Gastroesophageal sphincter (tissue), 4 donors: ENCODE measurements around the gene PMP22. TPM values are rescaled to one million over a fixed set of nuclear protein-coding genes. Genes with fewer than 3 reads are reported as not detected.

Experiments
- ATAC-seq: fragments of 150-250 bp; one replicate; pipeline ENCODE4 v1.9.1; 2016; ENCODE audit warnings: mild to moderate bottlenecking, moderate library complexity
- H3K27ac ChIP-seq, 4 donors: fragments of 200-600 bp; sonication (generic) in 3 of 4; 1 replicate in 3 of 4; 2 replicates in 1 of 4; pipeline ENCODE4 v1.5.1; 2016 to 2019
- H3K27me3 ChIP-seq: fragments of 200-600 bp; sonication (generic); one replicate; pipeline ENCODE4 v1.5.1; 2019
- H3K36me3 ChIP-seq, 2 donors: fragments of 200-600 bp; sonication (generic); one replicate each; pipeline ENCODE4 v1.5.1; 2019; ENCODE audit warnings: control low read depth in 1 of 2
- H3K4me1 ChIP-seq, 3 donors: fragments of 200-600 bp; sonication (generic); 1 replicate in 2 of 3; 2 replicates in 1 of 3; pipeline ENCODE4 v1.5.1; 2016 to 2019; ENCODE audit warnings: control low read depth in 2 of 3
- H3K4me3 ChIP-seq, 2 donors: fragments of 200-600 bp; sonication (generic); one replicate each; pipeline ENCODE4 v1.5.1; 2019; ENCODE audit warnings: mild to moderate bottlenecking in 1 of 2, moderate library complexity in 1 of 2
- H3K9me3 ChIP-seq, 3 donors: fragments of 200-600 bp; sonication (generic); one replicate each; pipeline ENCODE4 v1.5.1; 2017 to 2019; ENCODE audit warnings: control low read depth in 2 of 3
- EP300 ChIP-seq: sonication (generic); formaldehyde crosslinking; IDR thresholded peaks from one replicate; pipeline ENCODE4 v1.6.1; 2017; ENCODE audit warnings: antibody characterized with exemption, mild to moderate bottlenecking
- POLR2A ChIP-seq, 2 donors: fragments of 450-650 bp; IDR thresholded peaks; one replicate each; pipeline ENCODE4 v1.6.1; 2017; ENCODE audit warnings: antibody characterized with exemption in 2 of 2, mild to moderate bottlenecking in 2 of 2, moderate library complexity in 1 of 2
- POLR2AphosphoS5 ChIP-seq: sonication (generic); formaldehyde crosslinking; IDR thresholded peaks from one replicate; pipeline ENCODE4 v1.6.1; 2017; ENCODE audit warnings: antibody characterized with exemption
- WGBS, 2 donors: methylation state at CpG; one replicate each; pipeline ENCODE4 v1.1.5; 2018; ENCODE audit warnings: low coverage in 1 of 2; 5-methylcytosine and 5-hydroxymethylcytosine counted together
- total RNA-seq, 4 donors: library from RNA; depleted of rRNA; stranded (reverse); fragments of >200 nt; gene quantifications; one replicate each; pipeline ENCODE4 v1.1.0, GENCODE V29; 2016
- TF ChIP-seq, protein P1 (sequence below), 4 experiments: fragments of 200-600 bp in 2 of 4; fragments of 450-650 bp in 2 of 4; sonication (generic) in 1 of 4; IDR thresholded peaks; one replicate each; pipeline ENCODE4 v1.5.1; 2017 to 2019; ENCODE audit warnings: antibody characterized with exemption in 4 of 4, mild to moderate bottlenecking in 2 of 4, moderate library complexity in 2 of 4

PMP22 gene
- total RNA-seq, 4 donors from 2014 or later = 145 to 268 (median 242) TPM

DNA sequence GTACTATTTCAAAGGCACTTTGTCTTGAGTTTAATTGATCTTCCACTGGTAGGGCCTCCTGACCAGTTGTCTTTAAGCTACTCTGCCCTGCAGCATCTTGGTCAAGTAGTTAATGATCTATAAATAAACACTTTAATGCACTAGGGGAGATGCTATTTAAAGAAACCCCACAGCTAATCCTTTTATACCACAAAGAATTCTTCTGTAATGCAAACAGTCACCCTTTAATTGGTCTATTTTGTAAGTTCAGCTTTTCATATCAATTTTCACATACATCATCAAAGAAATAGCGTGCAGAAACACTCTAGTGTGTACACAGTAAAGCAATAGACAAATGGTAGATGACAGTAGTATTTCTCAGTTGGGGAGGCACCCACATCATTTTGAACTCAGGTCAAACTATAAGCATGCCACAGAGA, 70.3 kb downstream of the PMP22 start:
- TF ChIP-seq, protein P1, sequence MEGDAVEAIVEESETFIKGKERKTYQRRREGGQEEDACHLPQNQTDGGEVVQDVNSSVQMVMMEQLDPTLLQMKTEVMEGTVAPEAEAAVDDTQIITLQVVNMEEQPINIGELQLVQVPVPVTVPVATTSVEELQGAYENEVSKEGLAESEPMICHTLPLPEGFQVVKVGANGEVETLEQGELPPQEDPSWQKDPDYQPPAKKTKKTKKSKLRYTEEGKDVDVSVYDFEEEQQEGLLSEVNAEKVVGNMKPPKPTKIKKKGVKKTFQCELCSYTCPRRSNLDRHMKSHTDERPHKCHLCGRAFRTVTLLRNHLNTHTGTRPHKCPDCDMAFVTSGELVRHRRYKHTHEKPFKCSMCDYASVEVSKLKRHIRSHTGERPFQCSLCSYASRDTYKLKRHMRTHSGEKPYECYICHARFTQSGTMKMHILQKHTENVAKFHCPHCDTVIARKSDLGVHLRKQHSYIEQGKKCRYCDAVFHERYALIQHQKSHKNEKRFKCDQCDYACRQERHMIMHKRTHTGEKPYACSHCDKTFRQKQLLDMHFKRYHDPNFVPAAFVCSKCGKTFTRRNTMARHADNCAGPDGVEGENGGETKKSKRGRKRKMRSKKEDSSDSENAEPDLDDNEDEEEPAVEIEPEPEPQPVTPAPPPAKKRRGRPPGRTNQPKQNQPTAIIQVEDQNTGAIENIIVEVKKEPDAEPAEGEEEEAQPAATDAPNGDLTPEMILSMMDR (IDR thresholded peaks at IDR 0.05) = no peak
- TF ChIP-seq EP300 (no peak), POLR2A (IDR thresholded peaks at IDR 0.05) (no peak), POLR2AphosphoS5 (no peak)
- no peaks in the 10 kb centered on the region for H3K27me3 ChIP-seq
- H3K4me3 ChIP-seq = no peak overlapping the region
- no peaks in the 10 kb centered on the region for H3K36me3 ChIP-seq
- 50 to 55% methylated on average over 1 of the region's 1 CpG for WGBS, 2 donors
- no peak overlapping the region for H3K27ac ChIP-seq
- ATAC-seq = no peak
- no peaks in the 10 kb centered on the region for H3K4me1 ChIP-seq
- peaks cover 0 to 22% (median 0%) of the 10 kb centered on the region in 3 donors for H3K9me3 ChIP-seq

DNA sequence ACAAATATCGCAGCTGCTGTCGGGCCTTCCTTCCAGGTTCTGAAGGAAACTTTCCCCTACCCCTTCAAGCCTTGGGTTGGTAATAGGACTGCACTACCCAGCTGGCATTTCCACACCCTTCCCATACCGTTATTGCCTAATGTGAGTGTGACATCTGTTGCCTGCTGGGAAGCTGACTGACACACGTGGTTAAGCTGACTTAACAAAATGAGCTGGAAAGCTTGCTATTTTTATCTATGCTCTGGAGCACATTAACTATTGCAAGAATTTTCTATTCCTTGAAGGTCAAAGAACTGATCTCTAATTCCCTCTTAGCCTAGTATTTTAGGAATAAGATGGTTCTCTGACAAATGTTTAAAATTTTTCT, 79.5 kb downstream of the PMP22 start:
- H3K27me3 ChIP-seq = no peaks in the 10 kb centered on the region
- H3K27ac ChIP-seq = no peak overlapping the region
- no peaks in the 10 kb centered on the region for H3K36me3 ChIP-seq
- peaks cover 0 to 13% (median 0%) of the 10 kb centered on the region in 3 donors for H3K4me1 ChIP-seq
- no peaks in the 10 kb centered on the region for H3K9me3 ChIP-seq
- H3K4me3 ChIP-seq = no peak overlapping the region
- TF ChIP-seq POLR2AphosphoS5 (peak; percentile 61), EP300 (no peak)
- WGBS, 2 donors = 0 to 18% methylated on average over 2 to 4 of the region's 4 CpGs
- peak; percentile 75 for ATAC-seq

DNA sequence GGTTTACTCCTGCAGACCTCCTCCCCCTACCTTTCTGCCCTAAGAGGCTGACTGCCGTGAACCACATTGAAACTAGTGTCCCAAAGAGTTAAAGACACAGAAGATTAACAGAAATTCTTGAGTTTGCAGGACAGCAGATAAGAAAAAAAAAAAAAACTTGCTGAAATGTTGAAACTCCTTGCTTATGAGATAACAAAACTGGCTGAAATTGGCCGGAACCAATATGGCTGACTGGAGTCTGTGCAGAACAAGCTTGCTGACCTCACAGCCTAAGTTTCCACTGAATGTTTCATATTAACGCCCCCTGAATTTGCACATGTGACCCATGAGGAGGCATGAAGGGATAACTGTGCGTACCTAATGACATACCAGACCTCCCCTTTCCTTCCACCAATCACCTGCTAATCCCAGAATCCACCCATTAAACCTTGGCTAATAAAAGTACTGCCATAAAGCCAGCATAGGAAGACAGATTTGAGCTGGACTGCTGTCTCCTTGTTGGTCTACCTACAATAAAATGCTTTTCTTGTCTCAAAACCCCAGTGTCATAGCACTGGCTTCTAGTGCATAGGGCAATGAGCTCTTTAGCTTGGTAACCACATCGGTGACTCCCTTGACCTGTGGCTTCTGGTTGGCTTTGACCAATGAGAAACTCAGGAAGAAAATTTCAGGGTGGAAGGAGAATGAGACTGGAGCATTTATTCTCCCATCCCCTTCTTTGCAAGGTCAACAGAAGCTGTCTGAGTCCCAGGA, 80.1 kb downstream of the PMP22 start:
- H3K4me1 ChIP-seq = peaks cover 0 to 13% (median 0%) of the 10 kb centered on the region in 3 donors
- no peaks in the 10 kb centered on the region for H3K27me3 ChIP-seq
- 85 to 90% methylated on average over 4 to 5 of the region's 5 CpGs for WGBS, 2 donors
- no peak overlapping the region for H3K27ac ChIP-seq
- no peak overlapping the region for H3K4me3 ChIP-seq
- TF ChIP-seq POLR2AphosphoS5 (no peak), POLR2A (IDR thresholded peaks at IDR 0.05) (no peak), EP300 (no peak)
- TF ChIP-seq, protein P1 (IDR thresholded peaks at IDR 0.05) = no peak
- H3K9me3 ChIP-seq = no peaks in the 10 kb centered on the region
- ATAC-seq = no peak
- no peaks in the 10 kb centered on the region for H3K36me3 ChIP-seq

DNA sequence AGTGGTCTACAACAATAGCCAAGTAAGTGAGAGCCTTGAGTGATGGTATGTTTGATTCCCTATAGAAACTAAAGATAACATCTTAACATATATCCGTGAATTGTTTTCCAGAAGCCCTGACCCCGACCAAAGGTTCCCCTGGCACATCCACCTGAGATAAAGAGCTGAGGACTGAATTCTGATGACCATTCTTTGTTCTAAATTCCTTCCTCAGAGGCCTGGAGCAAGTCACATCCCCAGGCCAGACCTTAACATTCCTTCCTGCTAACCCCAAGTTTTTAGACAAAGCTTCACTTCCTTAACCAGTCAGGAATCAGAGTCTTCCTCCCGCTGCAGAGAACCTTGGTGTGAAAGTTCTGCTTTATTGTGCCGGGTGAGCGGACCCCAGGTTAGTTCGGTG, 83.3 kb downstream of the PMP22 start:
- ATAC-seq = no peak
- Histone ChIP-seq H3K4me1 (peaks cover 0 to 13% (median 0%) of the 10 kb centered on the region in 3 donors), H3K9me3 (no peaks in the 10 kb centered on the region), H3K4me3 (no peak overlapping the region), H3K27ac (no peak overlapping the region), H3K27me3 (no peaks in the 10 kb centered on the region), H3K36me3 (no peaks in the 10 kb centered on the region)
- TF ChIP-seq POLR2A (IDR thresholded peaks at IDR 0.05) (no peak), EP300 (no peak), POLR2AphosphoS5 (no peak)
- TF ChIP-seq, protein P1 (IDR thresholded peaks at IDR 0.05) = no peak
- WGBS, 2 donors = 59 to 83% methylated on average over 4 of the region's 6 CpGs

DNA sequence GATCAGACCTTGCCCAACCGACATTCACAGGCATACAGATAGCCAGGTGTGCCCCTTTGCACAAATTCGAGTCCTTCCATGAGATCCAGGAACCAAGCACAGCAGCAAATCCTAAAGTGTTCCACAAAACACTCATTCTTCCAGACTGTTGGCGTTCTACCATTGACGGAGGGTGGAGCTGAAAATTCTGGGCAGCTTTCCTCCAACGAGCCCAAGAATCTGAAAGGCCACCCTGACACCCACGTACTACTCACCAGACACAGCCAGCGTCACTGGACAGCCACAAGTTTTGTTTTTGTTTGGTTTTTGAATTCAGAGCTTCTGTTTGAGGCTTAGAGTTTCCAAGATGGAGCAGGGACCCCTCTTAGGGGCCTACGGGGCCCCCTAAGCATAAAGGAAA, 83.8 kb downstream of the PMP22 start:
- 74 to 77% methylated on average over 3 to 6 of the region's 8 CpGs for whole genome bisulfite sequencing, 2 donors
- H3K9me3 ChIP-seq = no peaks in the 10 kb centered on the region
- peaks cover 0 to 13% (median 0%) of the 10 kb centered on the region in 3 donors for H3K4me1 ChIP-seq
- H3K36me3 ChIP-seq = no peaks in the 10 kb centered on the region
- TF ChIP-seq POLR2AphosphoS5 (no peak), EP300 (no peak), POLR2A (IDR thresholded peaks at IDR 0.05) (no peak)
- TF ChIP-seq, protein P1 (IDR thresholded peaks at IDR 0.05) = no peak
- no peak overlapping the region for H3K4me3 ChIP-seq
- H3K27ac ChIP-seq = no peak overlapping the region
- ATAC-seq = no peak
- H3K27me3 ChIP-seq = no peaks in the 10 kb centered on the region
